ENCODE results near the gene BRME1.

GRCh38 chr19:13848798-13849676 lies 56.9 kb downstream of the BRME1 start:
- TF ChIP-seq CTCF (IDR thresholded peaks at IDR 0.05) (no peak), POLR2A (IDR thresholded peaks at IDR 0.05) (no peak)

All from lower leg skin (tissue), 3 donors.